Panc1 (cell line): ENCODE measurements around the gene ATXN7L1. TPM values are rescaled to one million over a fixed set of nuclear protein-coding genes. Genes with fewer than 3 reads are reported as not detected.
"Not testable (repeated sequence)": the region's sequence is repeated elsewhere in the genome, so short reads cannot be mapped to it uniquely, and the experiment has no call there.

Experiments
- ATAC-seq: fragments of 200-7000 bp; cut with Tn5 transposase; 2 replicates; pipeline ENCODE4 v1.9.1; 2020; ENCODE audit warnings: mild to moderate bottlenecking, moderate library complexity
- BruUV-seq: library from RNA; stranded (reverse); fragments of 400-500 nt; replicated peaks from 2 replicates; lab custom pipeline; 2021; lab: Mats Ljungman, UMichigan
- CTCF ChIA-PET: fragments of 300-600 bp; sonication (Branson Sonifier 250); formaldehyde crosslinking; loops from one replicate; lab custom pipeline; 2022; ENCODE audit warnings: antibody characterized with exemption; lab: Charles Lee
- POLR2A ChIA-PET: fragments of 300-600 bp; sonication (Branson Sonifier 250); formaldehyde crosslinking; loops from one replicate; lab custom pipeline; 2022; ENCODE audit warnings: antibody characterized with exemption; lab: Charles Lee
- DNase-seq: peaks from one replicate; pipeline ENCODE4 v3.0.0-alpha.2; 2010; ENCODE audit warnings: low read depth, low spot score
- H3K27ac ChIP-seq: 2 replicates; pipeline ENCODE4 v1.5.1; 2011; ENCODE audit warnings: mild to moderate bottlenecking, low read length, inconsistent platforms
- H3K27me3 ChIP-seq: fragments of 200-500 bp; sonication (Bioruptor generic); 2 replicates; pipeline ENCODE4 v1.6.0; 2014; ENCODE audit warnings: low read length, inconsistent platforms; ENCODE audit not compliant: control insufficient read depth, insufficient read depth
- H3K36me3 ChIP-seq: fragments of 200-500 bp; sonication (Bioruptor generic); 2 replicates; pipeline ENCODE4 v1.5.1; 2014; ENCODE audit warnings: inconsistent platforms, mild to moderate bottlenecking, low read length, moderate library complexity; ENCODE audit not compliant: control insufficient read depth, insufficient read depth
- H3K4me1 ChIP-seq: 2 replicates; pipeline ENCODE4 v1.5.1; 2011; ENCODE audit warnings: inconsistent platforms, mild to moderate bottlenecking, low read length, moderate library complexity; ENCODE audit not compliant: control insufficient read depth, insufficient read depth
- H3K4me3 ChIP-seq, 2 experiments: 2 replicates each; pipeline ENCODE4 v1.5.1; 2011 to 2012; ENCODE audit warnings: low read depth in 2 of 2, low read length in 2 of 2, mild to moderate bottlenecking in 2 of 2, inconsistent platforms in 1 of 2, moderate library complexity in 1 of 2
- H3K9me3 ChIP-seq: fragments of 200-500 bp; sonication (Bioruptor generic); 2 replicates; pipeline ENCODE4 v1.5.1; 2014; ENCODE audit warnings: low read depth, mild to moderate bottlenecking, inconsistent platforms, low read length, moderate library complexity; ENCODE audit not compliant: control insufficient read depth, insufficient read depth
- CTCF ChIP-seq: fragments of 450-650 bp; IDR thresholded peaks from 2 replicates; pipeline ENCODE4 v1.5.1; 2017; ENCODE audit warnings: mild to moderate bottlenecking
- POLR2AphosphoS5 ChIP-seq: IDR thresholded peaks from 2 replicates; pipeline ENCODE4 v1.6.1; 2012; ENCODE audit warnings: mild to moderate bottlenecking, low read depth, low read length, moderate library complexity
- REST ChIP-seq, 2 experiments: IDR thresholded peaks; 2 replicates each; pipeline ENCODE4 v1.6.1; 2011 to 2012; ENCODE audit warnings: low read depth in 2 of 2, control low read depth in 1 of 2, low read length in 1 of 2, mild to moderate bottlenecking in 1 of 2, moderate library complexity in 1 of 2; ENCODE audit not compliant: insufficient read depth in 1 of 2
- SIN3A ChIP-seq: IDR thresholded peaks from 2 replicates; pipeline ENCODE4 v1.6.1; 2012; ENCODE audit warnings: low read depth, mild to moderate bottlenecking, low read length, moderate library complexity, borderline replicate concordance; ENCODE audit not compliant: insufficient read depth
- TCF7L2 ChIP-seq: IDR thresholded peaks from 2 replicates; pipeline ENCODE4 v1.6.1; 2011; ENCODE audit warnings: mild to moderate bottlenecking, low read depth, low read length, inconsistent platforms
- in situ Hi-C: cut with HindIII; loops from 2 replicates; pipeline ENCODE4 v1.10.0; 2016; ENCODE audit warnings: low sequenced_read_pairs, low pct_unique_long_range_greater_than_20kb
- intact Hi-C: fragments of 100-400 bp; cut with micrococcal nuclease; formaldehyde crosslinking; loops from one replicate; pipeline ENCODE4 v1.10.0; 2022; ENCODE audit not compliant: unreplicated experiment
- total RNA-seq: library from RNA; stranded (reverse); gene quantifications from one replicate; pipeline ENCODE4 v1.2.1, GENCODE V29; 2021; ENCODE audit not compliant: unreplicated experiment

ATXN7L1 gene
- total RNA-seq, 1 experiment from 2014 or later = 10.8 TPM

GRCh38 chr7:105712877-105713276 is 163.5 kb downstream of the ATXN7L1 start:
- peaks cover 7% of the 10 kb centered on the region; the same call in 1 of the 2 replicates for H3K9me3 ChIP-seq
- H3K4me1 ChIP-seq = no peaks in the 10 kb centered on the region
- no peaks in the 10 kb centered on the region for H3K27me3 ChIP-seq
- ChIA-PET CTCF (no interaction called here), POLR2A (no interaction called here)
- intact Hi-C loops = no loop called here
- no peaks in the 10 kb centered on the region for H3K36me3 ChIP-seq
- no peak for DNase-seq
- H3K27ac ChIP-seq = no peak overlapping the region
- ATAC-seq = no peak
- in situ Hi-C loops = no loop called here
- H3K4me3 ChIP-seq = no peak overlapping the region
- no TSS peak for BruUV-seq
- TF ChIP-seq REST (IDR thresholded peaks at IDR 0.05; ENCODE audit: insufficient read depth in 1 of 2, low read depth in 2 of 2, low read length in 1 of 2) (no peak), TCF7L2 (no peak), POLR2AphosphoS5 (no peak), SIN3A (no peak), CTCF (no peak)

GRCh38 chr7:105711726-105712402 is 164.5 kb downstream of the ATXN7L1 start:
- ChIA-PET CTCF (no interaction called here), POLR2A (no interaction called here)
- ATAC-seq = no peak
- no peaks in the 10 kb centered on the region for H3K4me1 ChIP-seq
- TF ChIP-seq POLR2AphosphoS5 = no peak
- TF ChIP-seq CTCF = no peak
- TF ChIP-seq REST (IDR thresholded peaks at IDR 0.05; ENCODE audit: insufficient read depth in 1 of 2, low read depth in 2 of 2, low read length in 1 of 2) = no peak
- TF ChIP-seq TCF7L2 = no peak
- H3K27me3 ChIP-seq = no peaks in the 10 kb centered on the region
- DNase-seq = no peak
- H3K4me3 ChIP-seq = no peak overlapping the region
- in situ Hi-C loops = no loop called here
- H3K27ac ChIP-seq = no peak overlapping the region
- no TSS peak for BruUV-seq
- no peaks in the 10 kb centered on the region for H3K36me3 ChIP-seq
- H3K9me3 ChIP-seq = peaks cover 7% of the 10 kb centered on the region; the same call in 1 of the 2 replicates
- intact Hi-C loops = no loop called here

- H3K4me3 ChIP-seq, BruUV-seq, POLR2A ChIA-PET, H3K27ac ChIP-seq, in situ Hi-C loops, DNase-seq, H3K27me3 ChIP-seq, H3K36me3 ChIP-seq, intact Hi-C loops, H3K9me3 ChIP-seq, CTCF ChIA-PET, ATAC-seq, H3K4me1 ChIP-seq: not testable (repeated sequence)
Measured at GRCh38 chr7:105710720-105711119, 165.7 kb downstream of the ATXN7L1 start.
